Activated T-cell treated with anti-CD3 and anti-CD28 coated beads for 1 hour (primary cell): ENCODE data around the gene NOS2.
"Not testable (repeated sequence)": the region's sequence is repeated elsewhere in the genome, so short reads cannot be mapped to it uniquely, and the experiment has no call there.

Experiments
- DNase-seq: peaks from one replicate; pipeline ENCODE4 v3.0.0-alpha.2; 2020; ENCODE audit warnings: low read depth

Gene NOS2

GRCh38 chr17:27788919-27789318 is 11.4 kb downstream of the NOS2 start:
- no peak for DNase-seq

GRCh38 chr17:27783440-27784350 is 16.6 kb downstream of the NOS2 start:
- DNase-seq, result no peak

- no peak for DNase-seq
These were observed 17.5 kb downstream of the NOS2 start for GRCh38 chr17:27782791-27783206.

- DNase-seq, result no peak
These were observed 19.4 kb downstream of the NOS2 start for GRCh38 chr17:27780828-27781404.

GRCh38 chr17:27780092-27780827 is 20.1 kb downstream of the NOS2 start:
- DNase-seq, result no peak

- no peak for DNase-seq
These were observed 22.1 kb downstream of the NOS2 start for GRCh38 chr17:27778183-27778582.

- DNase-seq, result no peak
These were observed 23.3 kb downstream of the NOS2 start for GRCh38 chr17:27776882-27777624.

GRCh38 chr17:27771586-27771985 is 28.7 kb downstream of the NOS2 start:
- DNase-seq, result no peak

- no peak for DNase-seq
These were observed 29.5 kb downstream of the NOS2 start for GRCh38 chr17:27770877-27771276.

- no peak for DNase-seq
These were observed 31.4 kb downstream of the NOS2 start for GRCh38 chr17:27768858-27769410.

GRCh38 chr17:27766438-27766837 is 33.9 kb downstream of the NOS2 start:
- no peak for DNase-seq

- no peak for DNase-seq
These were observed 35.0 kb downstream of the NOS2 start for GRCh38 chr17:27765353-27765752.

GRCh38 chr17:27764589-27764988 is 35.7 kb downstream of the NOS2 start:
- no peak for DNase-seq

GRCh38 chr17:27762527-27763305 is 37.6 kb downstream of the NOS2 start:
- DNase-seq, result no peak

GRCh38 chr17:27760931-27761330 is 39.4 kb downstream of the NOS2 start:
- DNase-seq, result not testable (repeated sequence)

GRCh38 chr17:27760069-27760885 is 40.1 kb downstream of the NOS2 start:
- peak; percentile 66 for DNase-seq

GRCh38 chr17:27759528-27759927 is 40.8 kb downstream of the NOS2 start:
- DNase-seq, result no peak

GRCh38 chr17:27756467-27757371 is 43.6 kb downstream of the NOS2 start:
- peak; percentile 27 for DNase-seq
